Activated B cell treated with CpG ODN at 0.5 μM for 24 hours (primary cell): ENCODE data around the gene PSG1. TPM values are rescaled to one million over a fixed set of nuclear protein-coding genes. Genes with fewer than 3 reads are reported as not detected.
"Not testable (repeated sequence)": the region's sequence is repeated elsewhere in the genome, so short reads cannot be mapped to it uniquely, and the experiment has no call there.

Experiments used
- ATAC-seq: fragments of 200-7000 bp; cut with Tn5 transposase; one replicate; pipeline ENCODE4 v1.10.0; 2021; ENCODE audit warnings: low read depth, mild to moderate bottlenecking, moderate library complexity
- CTCF ChIA-PET: fragments of 350-600 bp; sonication (Branson Sonifier 250); formaldehyde crosslinking; loops from one replicate; lab custom pipeline; 2021; ENCODE audit warnings: antibody characterized with exemption; lab: Charles Lee
- POLR2A ChIA-PET: fragments of 350-600 bp; sonication (Branson Sonifier 250); formaldehyde crosslinking; loops from one replicate; lab custom pipeline; 2021; ENCODE audit warnings: antibody characterized with exemption; lab: Charles Lee
- DNase-seq: peaks from one replicate; pipeline ENCODE4 v3.0.0; 2022
- H3K27ac Mint-ChIP-seq: one replicate; pipeline ENCODE4 v1.8.0; 2020; ENCODE audit warnings: mixed read lengths
- H3K27me3 Mint-ChIP-seq: one replicate; pipeline ENCODE4 v1.8.0; 2021; ENCODE audit warnings: mixed read lengths
- H3K36me3 Mint-ChIP-seq: one replicate; pipeline ENCODE4 v1.8.0; 2021; ENCODE audit warnings: low read depth, mixed read lengths
- H3K4me1 Mint-ChIP-seq: one replicate; pipeline ENCODE4 v1.8.0; 2021; ENCODE audit warnings: mixed read lengths
- H3K4me3 Mint-ChIP-seq: one replicate; pipeline ENCODE4 v1.8.0; 2020; ENCODE audit warnings: mild to moderate bottlenecking, mixed read lengths
- H3K9me3 Mint-ChIP-seq: one replicate; pipeline ENCODE4 v1.8.0; 2020; ENCODE audit warnings: mixed read lengths
- intact Hi-C: fragments of 100-400 bp; cut with micrococcal nuclease; formaldehyde crosslinking; loops from one replicate; pipeline ENCODE4 v1.15.1; 2024
- total RNA-seq: library from RNA; stranded (reverse); gene quantifications from 2 replicates; pipeline ENCODE4 v1.2.3, GENCODE V29; 2022
- TF ChIP-seq, protein P1 (sequence below): fragments of 200-600 bp; IDR thresholded peaks from one replicate; pipeline ENCODE4 v1.8.0; 2022; ENCODE audit warnings: antibody characterized with exemption, mild to moderate bottlenecking

Gene PSG1
- total RNA-seq, 1 donor from 2014 or later: not detected

DNA sequence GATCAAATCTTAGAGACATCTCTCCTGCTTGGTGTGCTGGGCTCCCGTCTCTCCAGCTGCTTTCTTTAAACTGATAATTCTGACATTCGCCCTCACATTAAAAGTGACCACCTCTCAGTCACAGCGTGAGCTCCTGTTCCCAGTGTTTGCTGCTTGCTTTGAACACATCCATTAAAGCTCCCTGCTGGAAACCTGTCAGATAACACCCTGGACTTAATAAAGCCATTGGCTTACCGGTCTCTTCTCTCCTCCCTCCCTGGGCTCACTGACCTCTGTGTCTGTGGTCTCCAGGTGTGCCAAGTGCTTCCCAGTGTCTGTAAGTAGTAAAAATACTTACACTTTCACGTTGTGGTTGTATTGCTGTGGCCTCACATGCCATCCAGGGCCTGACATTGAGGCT lies 2.5 kb upstream of the PSG1 start:
- POLR2A ChIA-PET: not testable (repeated sequence)
- H3K27me3 Mint-ChIP-seq: peaks cover 21% of the 10 kb centered on the region

DNA sequence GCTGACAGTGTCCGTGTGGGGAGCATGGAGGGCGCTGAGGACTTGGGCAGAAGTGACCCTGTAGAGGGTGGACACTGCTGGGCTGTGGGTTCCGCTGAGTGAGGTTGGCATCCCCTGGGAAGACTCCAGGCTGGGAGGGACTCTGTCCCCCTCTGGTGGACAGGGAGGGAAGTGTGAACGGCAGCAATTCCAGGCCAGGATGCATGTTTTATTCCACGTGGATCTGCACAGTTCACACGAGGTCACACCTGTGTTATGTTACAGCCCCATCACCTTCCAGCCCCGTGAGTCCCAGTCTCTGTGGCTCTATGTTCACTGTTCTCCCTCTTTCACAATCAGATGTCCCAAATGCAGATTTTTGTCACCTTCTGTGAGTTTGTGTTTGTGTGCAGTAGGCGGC lies 1.8 kb upstream of the PSG1 start:
- CTCF ChIA-PET, H3K4me1 Mint-ChIP-seq, H3K36me3 Mint-ChIP-seq, intact Hi-C loops, ATAC-seq, H3K9me3 Mint-ChIP-seq, H3K4me3 Mint-ChIP-seq, DNase-seq, H3K27ac Mint-ChIP-seq, POLR2A ChIA-PET: not testable (repeated sequence)
- peaks cover 21% of the 10 kb centered on the region for H3K27me3 Mint-ChIP-seq

More for the DNA sequence above, 2.5 kb upstream of the PSG1 start:
- H3K4me1 Mint-ChIP-seq, intact Hi-C loops, H3K4me3 Mint-ChIP-seq, CTCF ChIA-PET, ATAC-seq, DNase-seq, H3K9me3 Mint-ChIP-seq, H3K36me3 Mint-ChIP-seq, H3K27ac Mint-ChIP-seq: not testable (repeated sequence)

DNA sequence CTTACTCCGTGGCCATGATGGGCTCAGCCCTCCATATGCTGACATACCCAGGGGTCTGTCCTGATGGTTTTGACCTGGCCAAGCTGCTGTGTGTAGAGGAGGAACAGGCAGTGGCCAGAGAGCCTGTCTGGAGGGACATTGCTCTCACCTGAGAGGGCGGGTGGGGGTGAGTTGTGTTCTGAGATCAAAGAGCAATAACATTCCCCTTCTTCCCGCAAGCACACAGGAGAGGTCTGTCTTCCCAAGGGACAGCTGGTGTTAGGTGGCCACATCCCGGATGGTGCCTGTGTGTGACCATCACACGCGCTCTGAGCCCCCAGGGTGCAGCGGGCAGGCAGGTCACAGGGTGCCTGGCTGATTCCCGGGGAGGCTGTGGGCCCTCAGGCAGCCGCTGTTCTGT lies 1.1 kb upstream of the PSG1 start:
- H3K9me3 Mint-ChIP-seq, ATAC-seq, DNase-seq, CTCF ChIA-PET, H3K4me3 Mint-ChIP-seq, H3K36me3 Mint-ChIP-seq, intact Hi-C loops, H3K27ac Mint-ChIP-seq, H3K4me1 Mint-ChIP-seq, POLR2A ChIA-PET: not testable (repeated sequence)
- H3K27me3 Mint-ChIP-seq: peaks cover 21% of the 10 kb centered on the region

DNA sequence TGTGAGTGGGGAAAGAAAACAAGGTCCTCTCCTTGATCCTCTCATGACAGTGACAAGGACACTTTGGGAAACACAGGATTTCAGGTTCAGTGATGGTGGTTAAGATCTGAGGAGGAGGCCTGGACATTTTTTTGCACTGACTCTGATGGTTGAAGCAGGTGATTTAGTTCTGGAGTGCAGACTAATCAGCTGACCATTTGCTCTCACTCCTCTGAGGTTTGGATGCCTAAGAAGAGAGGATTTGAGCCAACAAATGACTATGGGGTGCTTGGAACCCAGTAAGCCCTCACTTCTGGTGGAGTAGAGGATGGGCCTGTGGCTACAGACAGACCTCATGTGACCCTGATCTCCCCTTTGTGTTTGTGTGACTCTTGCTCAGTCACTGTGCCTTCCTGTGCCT lies 2.9 kb downstream of the PSG1 start:
- H3K27me3 Mint-ChIP-seq, H3K9me3 Mint-ChIP-seq, intact Hi-C loops, H3K4me3 Mint-ChIP-seq, ATAC-seq, DNase-seq, POLR2A ChIA-PET, H3K27ac Mint-ChIP-seq, CTCF ChIA-PET, H3K36me3 Mint-ChIP-seq, H3K4me1 Mint-ChIP-seq: not testable (repeated sequence)

DNA sequence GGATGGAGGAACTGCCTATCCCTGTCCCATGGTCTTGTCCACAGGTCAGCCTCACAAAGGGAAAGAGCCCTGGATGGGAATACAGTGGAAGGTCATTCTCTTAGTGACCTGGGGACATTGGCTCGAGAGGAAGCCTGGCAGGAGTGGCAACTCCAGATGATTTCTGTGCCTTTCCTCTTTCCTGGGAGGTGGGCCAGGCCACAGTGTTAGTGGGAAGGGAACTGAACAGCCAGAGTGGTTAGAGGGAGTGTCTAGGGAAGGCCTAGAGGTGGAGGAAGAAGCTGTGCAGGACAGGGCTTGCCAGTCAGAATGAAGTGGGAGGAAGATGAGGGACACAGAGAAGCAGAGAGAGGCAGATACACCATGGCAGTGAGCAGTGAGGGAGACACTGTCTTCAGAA lies 3.6 kb downstream of the PSG1 start:
- H3K4me1 Mint-ChIP-seq, DNase-seq, intact Hi-C loops, CTCF ChIA-PET, H3K4me3 Mint-ChIP-seq, POLR2A ChIA-PET, H3K9me3 Mint-ChIP-seq, H3K27me3 Mint-ChIP-seq, H3K27ac Mint-ChIP-seq, ATAC-seq, H3K36me3 Mint-ChIP-seq: not testable (repeated sequence)

DNA sequence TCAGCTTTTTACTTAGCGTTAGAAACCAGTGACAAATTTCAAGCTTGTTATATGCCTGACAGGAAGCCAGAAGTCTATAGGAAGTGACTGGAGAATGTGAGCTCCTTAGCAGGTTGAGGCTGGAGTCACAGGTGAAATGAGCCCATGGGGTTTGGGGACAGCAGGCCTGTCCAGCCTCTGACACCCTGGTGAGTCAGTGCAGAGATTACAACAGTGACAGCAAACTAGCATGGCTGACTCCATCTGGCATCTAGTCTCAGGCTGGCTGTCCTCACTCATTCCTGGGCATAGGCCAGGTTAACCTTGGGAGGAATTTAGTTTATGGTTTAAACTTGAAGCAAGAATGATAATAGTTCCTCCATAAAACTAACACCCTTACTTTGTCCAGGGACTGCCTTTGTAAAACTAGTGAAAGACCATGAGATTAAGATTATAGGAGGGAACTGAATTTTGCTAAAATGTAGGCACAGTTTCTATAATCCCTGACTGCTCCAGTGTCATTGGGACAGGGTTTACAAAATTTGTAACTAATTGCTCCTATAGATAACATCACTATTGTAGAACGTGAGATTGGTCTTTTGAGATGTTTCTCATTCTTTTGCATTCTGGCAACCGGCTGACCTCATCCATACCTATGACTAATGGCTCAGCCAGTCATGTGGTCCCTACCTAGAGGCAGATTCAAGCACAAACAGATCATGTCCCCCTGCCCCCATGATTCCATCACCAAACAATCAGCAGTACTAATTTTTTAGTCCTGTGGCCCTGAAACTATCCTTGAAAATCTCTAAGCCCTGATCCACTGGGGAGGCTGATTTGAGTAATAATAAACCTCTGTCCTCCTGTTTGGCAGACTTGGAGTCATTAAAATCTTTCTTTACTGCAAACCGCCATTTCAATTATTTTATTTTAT lies 4.4 kb downstream of the PSG1 start:
- CTCF ChIA-PET: interaction anchor here (1.1 kb wide), 1 partner anchor 10 kb away, joined by 4 read pairs; no protein-coding TSS in a partner anchor

DNA sequence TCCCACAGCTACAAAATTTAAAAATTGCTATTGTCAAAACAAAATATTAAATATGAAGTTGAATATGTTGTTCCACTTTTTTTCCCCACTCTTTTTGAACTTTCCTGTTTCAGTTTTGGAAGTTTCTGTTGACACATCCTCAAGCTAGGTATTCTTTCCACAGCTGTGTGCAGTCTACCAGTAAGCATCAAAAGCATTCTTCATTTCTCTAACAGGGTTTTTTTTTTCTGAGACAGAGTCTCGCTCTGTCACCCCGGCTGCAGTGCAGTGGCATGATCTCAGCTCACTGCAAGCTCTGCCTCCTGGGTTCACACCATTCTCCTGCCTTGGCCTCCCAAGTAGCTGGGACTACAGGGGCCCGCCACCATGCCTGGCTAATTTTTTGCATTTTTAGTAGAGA lies 5.4 kb downstream of the PSG1 start:
- H3K9me3 Mint-ChIP-seq, H3K27me3 Mint-ChIP-seq, H3K4me1 Mint-ChIP-seq, H3K4me3 Mint-ChIP-seq, ATAC-seq, DNase-seq, intact Hi-C loops, H3K27ac Mint-ChIP-seq, POLR2A ChIA-PET, H3K36me3 Mint-ChIP-seq: not testable (repeated sequence)
- CTCF ChIA-PET: interaction anchor here (0.6 to 1.1 kb wide), 2 partner anchors 11 to 1899 kb away, joined by 3 to 4 read pairs; no protein-coding TSS in a partner anchor

More for the DNA sequence above, 4.4 kb downstream of the PSG1 start:
- ATAC-seq, intact Hi-C loops, H3K4me1 Mint-ChIP-seq, DNase-seq, H3K36me3 Mint-ChIP-seq, H3K9me3 Mint-ChIP-seq, H3K4me3 Mint-ChIP-seq, H3K27ac Mint-ChIP-seq, POLR2A ChIA-PET, H3K27me3 Mint-ChIP-seq: not testable (repeated sequence)

DNA sequence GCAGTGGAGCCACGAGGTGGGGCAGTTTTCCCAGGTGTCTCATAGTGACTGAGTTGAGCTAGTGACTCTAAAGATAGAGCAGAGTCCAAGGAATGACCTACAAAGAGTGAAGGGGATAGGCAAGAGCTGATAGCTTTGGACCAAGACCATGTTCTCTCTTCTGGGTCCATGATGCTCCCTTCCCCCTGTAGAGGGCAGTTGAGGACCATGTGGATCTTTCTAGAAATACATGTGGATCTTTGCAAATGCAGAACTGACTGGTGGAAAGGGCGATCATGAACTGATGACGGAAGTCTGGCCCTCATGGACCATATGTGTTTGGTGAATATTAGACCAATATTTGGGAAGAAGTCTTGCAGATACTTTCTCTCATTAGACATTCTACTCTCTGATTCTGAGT lies 6.9 kb downstream of the PSG1 start:
- Mint-ChIP-seq H3K4me3 (no peak overlapping the region), H3K27ac (no peak overlapping the region), H3K9me3 (no peaks in the 10 kb centered on the region), H3K36me3 (no peaks in the 10 kb centered on the region), H3K27me3 (no peaks in the 10 kb centered on the region), H3K4me1 (no peaks in the 10 kb centered on the region)
- intact Hi-C loops: no loop called here
- no peak for DNase-seq
- ATAC-seq: no peak
- TF ChIP-seq, protein P1, sequence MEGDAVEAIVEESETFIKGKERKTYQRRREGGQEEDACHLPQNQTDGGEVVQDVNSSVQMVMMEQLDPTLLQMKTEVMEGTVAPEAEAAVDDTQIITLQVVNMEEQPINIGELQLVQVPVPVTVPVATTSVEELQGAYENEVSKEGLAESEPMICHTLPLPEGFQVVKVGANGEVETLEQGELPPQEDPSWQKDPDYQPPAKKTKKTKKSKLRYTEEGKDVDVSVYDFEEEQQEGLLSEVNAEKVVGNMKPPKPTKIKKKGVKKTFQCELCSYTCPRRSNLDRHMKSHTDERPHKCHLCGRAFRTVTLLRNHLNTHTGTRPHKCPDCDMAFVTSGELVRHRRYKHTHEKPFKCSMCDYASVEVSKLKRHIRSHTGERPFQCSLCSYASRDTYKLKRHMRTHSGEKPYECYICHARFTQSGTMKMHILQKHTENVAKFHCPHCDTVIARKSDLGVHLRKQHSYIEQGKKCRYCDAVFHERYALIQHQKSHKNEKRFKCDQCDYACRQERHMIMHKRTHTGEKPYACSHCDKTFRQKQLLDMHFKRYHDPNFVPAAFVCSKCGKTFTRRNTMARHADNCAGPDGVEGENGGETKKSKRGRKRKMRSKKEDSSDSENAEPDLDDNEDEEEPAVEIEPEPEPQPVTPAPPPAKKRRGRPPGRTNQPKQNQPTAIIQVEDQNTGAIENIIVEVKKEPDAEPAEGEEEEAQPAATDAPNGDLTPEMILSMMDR: no peak
- ChIA-PET POLR2A (no interaction called here), CTCF (no interaction called here)
